HepG2 (cell line): Measurements from ENCODE around the gene SPIN1. TPM values are rescaled to one million over a fixed set of nuclear protein-coding genes. Genes with fewer than 3 reads are reported as not detected.
A peak's percentile ranks its signal among the peaks of the same experiment; 100 is the strongest.

Experiments
- ARID5B ChIP-seq: IDR thresholded peaks from 2 replicates; pipeline ENCODE4 v1.4.0; 2020; ENCODE audit warnings: mild to moderate bottlenecking, missing genetic modification reagents
- CENPBD1 ChIP-seq: sonication (generic); formaldehyde crosslinking; IDR thresholded peaks from 2 replicates; pipeline ENCODE4 v1.8.0; 2022; ENCODE audit warnings: missing genetic modification reagents, low read depth, mild to moderate bottlenecking, borderline replicate concordance
- GTF3A ChIP-seq: sonication (generic); formaldehyde crosslinking; conservative IDR thresholded peaks from 2 replicates; pipeline ENCODE4 v1.4.0; 2020; ENCODE audit warnings: mild to moderate bottlenecking, missing genetic modification reagents
- MIER3 ChIP-seq: IDR thresholded peaks from 2 replicates; pipeline ENCODE4 v1.6.1; 2016; ENCODE audit warnings: missing compliant biosample characterization, borderline replicate concordance
- SOX13 ChIP-seq, 3 experiments: fragments of 450-650 bp in 1 of 3; sonication (generic) in 1 of 3; formaldehyde crosslinking in 1 of 3; IDR thresholded peaks in 2 of 3; conservative IDR thresholded peaks in 1 of 3; 2 replicates each; pipeline versions ENCODE4 v1.5.0 to v1.6.1; 2016 to 2020; ENCODE audit warnings: antibody characterized with exemption in 1 of 3, mild to moderate bottlenecking in 1 of 3, missing compliant biosample characterization in 1 of 3, missing genetic modification reagents in 1 of 3, moderate library complexity in 1 of 3
- TERF1 ChIP-seq: sonication (generic); formaldehyde crosslinking; IDR thresholded peaks from 2 replicates; pipeline ENCODE4 v1.8.0; 2022; ENCODE audit warnings: mild to moderate bottlenecking, missing genetic modification reagents, moderate library complexity
- TFAP4 ChIP-seq: sonication (generic); IDR thresholded peaks from 2 replicates; pipeline ENCODE4 v1.6.1; 2016; ENCODE audit warnings: low read depth, borderline replicate concordance
- ZBTB7A ChIP-seq: sonication (generic); formaldehyde crosslinking; IDR thresholded peaks from 2 replicates; pipeline ENCODE4 v1.8.0; 2022; ENCODE audit warnings: mild to moderate bottlenecking, missing genetic modification reagents
- ZFP91 ChIP-seq: sonication (generic); formaldehyde crosslinking; IDR thresholded peaks from 2 replicates; pipeline ENCODE4 v1.9.0; 2022; ENCODE audit warnings: missing genetic modification reagents, mild to moderate bottlenecking, borderline replicate concordance
- ZFY ChIP-seq: sonication (generic); formaldehyde crosslinking; IDR thresholded peaks from 2 replicates; pipeline ENCODE4 v1.4.0; 2020; ENCODE audit warnings: missing genetic modification reagents
- ZMYM3 ChIP-seq: sonication (generic); formaldehyde crosslinking; IDR thresholded peaks from 2 replicates; pipeline ENCODE4 v1.5.1; 2020; ENCODE audit warnings: mild to moderate bottlenecking, missing genetic modification reagents
- ZNF564 ChIP-seq: sonication (generic); formaldehyde crosslinking; IDR thresholded peaks from 2 replicates; pipeline ENCODE4 v1.8.1; 2023; ENCODE audit warnings: mild to moderate bottlenecking, missing genetic modification reagents
- polyA plus RNA-seq, 8 experiments: library from polyadenylated mRNA; depleted of rRNA in 3 of 8; stranded (reverse) in 7 of 8; unstranded in 1 of 8; fragments of >200 nt; fragmentation: Illumina TruSeq in 4 of 8; extraction: Trizol in 4 of 8; gene quantifications; 2 replicates each; pipeline versions ENCODE4 v1.2.1 to v1.2.3, GENCODE V29; 2011 to 2016; ENCODE audit warnings: low read depth in 4 of 8, missing spikeins in 1 of 8, mixed read lengths in 1 of 8; ENCODE audit not compliant: insufficient read depth in 1 of 8
- total RNA-seq, 5 experiments: library from RNA; depleted of rRNA; stranded (reverse); fragments of >200 nt; fragmentation: Illumina TruSeq; extraction: Trizol; gene quantifications; 2 replicates each; pipeline ENCODE4 v1.2.3, GENCODE V29; 2016; ENCODE audit warnings: low read depth in 1 of 5

The SPIN1 gene
- total and polyA plus RNA-seq, 2 of the 13 experiments (the other 11 are each of a cell fraction or from before 2014, with no cell fraction given): 20.0 to 24.3 TPM

- TF ChIP-seq ZFP91 (CRISPR knock-in tag) (no peak), CENPBD1 (CRISPR knock-in tag) (no peak), ZMYM3 (CRISPR knock-in tag) (0 out of 2 replicates have a peak, but pooled peaks have one; percentile 30), MIER3 (no peak), GTF3A (no peak), TERF1 (CRISPR knock-in tag) (no peak), ZBTB7A (CRISPR knock-in tag) (no peak), ARID5B (peak; percentile 70), SOX13 (IDR thresholded peaks at IDR 0.05) (no peak), SOX13 (CRISPR knock-in tag; conservative IDR thresholded peaks at IDR 0.05 in 1 of 2, IDR thresholded peaks at IDR 0.05 in 1 of 2) (peak in 1 of 2 experiments; percentile 36; a peak in 1 of 4 replicates), ZNF564 (no peak), ZFY (CRISPR knock-in tag) (no peak), TFAP4 (no peak)
- TF ChIP-seq, all 625 proteins: peak for 33
Measured at GRCh38 chr9:88437210-88438146, 49.2 kb downstream of the SPIN1 start (continued).
